Lung (tissue), 12 donors: ENCODE data around the gene FTCDNL1. TPM values are rescaled to one million over a fixed set of nuclear protein-coding genes. Genes with fewer than 3 reads are reported as not detected.

Experiments
- ATAC-seq: fragments of 200-7000 bp; cut with Tn5 transposase; one replicate; pipeline ENCODE4 v1.9.1; 2020; ENCODE audit warnings: moderate number of reproducible peaks; ENCODE audit not compliant: insufficient read depth, low FRiP score
- DNase-seq, 3 donors: peaks; one replicate each; pipeline ENCODE4 v3.0.0-alpha.2; 2013 to 2017
- H3K27ac ChIP-seq, 2 donors: one replicate each; pipeline ENCODE4 v1.5.1; 2013; ENCODE audit warnings: mild to moderate bottlenecking in 2 of 2, moderate library complexity in 2 of 2, control low read depth in 1 of 2, inconsistent platforms in 1 of 2, low read depth in 1 of 2, low read length in 1 of 2
- H3K27me3 ChIP-seq, 3 donors: one replicate each; pipeline ENCODE4 v1.5.1; 2013; ENCODE audit warnings: low read length in 2 of 3; ENCODE audit not compliant: control insufficient read depth in 3 of 3, insufficient read depth in 3 of 3
- H3K36me3 ChIP-seq, 4 donors: one replicate each; pipeline ENCODE4 v1.5.1; 2013; ENCODE audit warnings: low read length in 4 of 4, mild to moderate bottlenecking in 1 of 4, moderate library complexity in 1 of 4; ENCODE audit not compliant: control insufficient read depth in 4 of 4, insufficient read depth in 4 of 4
- H3K4me1 ChIP-seq, 5 donors: one replicate each; pipeline ENCODE4 v1.5.1; 2013; ENCODE audit warnings: low read length in 5 of 5, mild to moderate bottlenecking in 2 of 5, moderate library complexity in 1 of 5; ENCODE audit not compliant: control insufficient read depth in 5 of 5, insufficient read depth in 5 of 5
- H3K4me3 ChIP-seq: one replicate; pipeline ENCODE4 v1.5.1; 2013; ENCODE audit warnings: mild to moderate bottlenecking, control low read depth, moderate library complexity
- H3K9ac ChIP-seq, 2 donors: one replicate each; pipeline ENCODE4 v1.5.1; 2013; ENCODE audit warnings: low read length in 2 of 2, control low read depth in 1 of 2; ENCODE audit not compliant: insufficient read depth in 1 of 2
- H3K9me3 ChIP-seq, 4 donors: one replicate each; pipeline ENCODE4 v1.5.1; 2013; ENCODE audit warnings: low read length in 3 of 4, mild to moderate bottlenecking in 1 of 4, moderate library complexity in 1 of 4; ENCODE audit not compliant: control insufficient read depth in 4 of 4, insufficient read depth in 3 of 4
- CTCF ChIP-seq: IDR thresholded peaks from 2 replicates; pipeline ENCODE4 v1.5.1; 2012; ENCODE audit warnings: mild to moderate bottlenecking; ENCODE audit errors: control extremely low read depth, extremely low read depth
- WGBS, 2 donors: extraction: QIAGEN DNeasy Blood & Tissue Kit; methylation state at CpG; one replicate each; pipeline ENCODE4 v1.1.7; 2013; 5-methylcytosine and 5-hydroxymethylcytosine counted together
- polyA plus RNA-seq, 2 donors: library from polyadenylated mRNA; stranded (reverse); fragments of 200-250 nt; gene quantifications; one replicate each; pipeline ENCODE4 v1.2.1, GENCODE V29; 2013
- total RNA-seq, 2 donors: library from RNA; depleted of rRNA in 1 of 2; stranded (reverse); fragments of >200 nt in 1 of 2; gene quantifications; one replicate each; pipeline ENCODE4 v1.2.1, GENCODE V29; 2014 to 2021
- donor health status: control.
- donor health status: control.
- donor health status: Bipolar disorder and iron deficiency.
- donor health status: healthy.
- donor health status: DM: yes; HTN: yes; CAD: no.

Gene FTCDNL1
- total and polyA plus RNA-seq, 4 donors = 1.3 to 2.8 (median 1.8) TPM

GRCh38 chr2:199842631-199843395 is 8.2 kb downstream of the FTCDNL1 start:
- Histone ChIP-seq H3K27ac (no peak overlapping the region), H3K4me1 (peaks cover 0 to 2% (median 0%) of the 10 kb centered on the region in 5 donors), H3K9me3 (no peaks in the 10 kb centered on the region), H3K9ac (no peak overlapping the region), H3K27me3 (peaks cover 0 to 9% (median 4%) of the 10 kb centered on the region in 3 donors), H3K4me3 (no peak overlapping the region), H3K36me3 (peaks cover 0 to 3% (median 0%) of the 10 kb centered on the region in 4 donors)
- no peak for TF ChIP-seq CTCF
- DNase-seq = no peak
- WGBS, 2 donors = 83 to 94% methylated on average over 3 of the region's 3 CpGs
- ATAC-seq = no peak

GRCh38 chr2:199841409-199841808 is 9.6 kb downstream of the FTCDNL1 start:
- Histone ChIP-seq H3K9ac (no peak overlapping the region), H3K27me3 (peaks cover 0 to 8% (median 4%) of the 10 kb centered on the region in 3 donors), H3K27ac (no peak overlapping the region), H3K4me3 (no peak overlapping the region), H3K4me1 (peaks cover 0 to 2% (median 0%) of the 10 kb centered on the region in 5 donors), H3K9me3 (no peaks in the 10 kb centered on the region), H3K36me3 (peaks cover 0 to 3% (median 0%) of the 10 kb centered on the region in 4 donors)
- ATAC-seq = no peak
- 92 to 95% methylated on average over 1 of the region's 1 CpG for WGBS, 2 donors
- DNase-seq = no peak
- TF ChIP-seq CTCF = no peak

GRCh38 chr2:199838399-199838798 is 12.6 kb downstream of the FTCDNL1 start:
- peaks cover 0 to 8% (median 4%) of the 10 kb centered on the region in 3 donors for H3K27me3 ChIP-seq
- no peak for TF ChIP-seq CTCF
- WGBS, 2 donors = 79 to 82% methylated on average over 5 of the region's 5 CpGs
- DNase-seq (no peak), ATAC-seq (no peak)
- no peak overlapping the region for H3K9ac ChIP-seq
- no peaks in the 10 kb centered on the region for H3K9me3 ChIP-seq
- no peak overlapping the region for H3K27ac ChIP-seq
- no peak overlapping the region for H3K4me3 ChIP-seq
- peaks cover 0 to 3% (median 0%) of the 10 kb centered on the region in 4 donors for H3K36me3 ChIP-seq
- H3K4me1 ChIP-seq = peaks cover 0 to 1% (median 0%) of the 10 kb centered on the region in 5 donors
